ENCODE results near the gene KLHL4.

DNA sequence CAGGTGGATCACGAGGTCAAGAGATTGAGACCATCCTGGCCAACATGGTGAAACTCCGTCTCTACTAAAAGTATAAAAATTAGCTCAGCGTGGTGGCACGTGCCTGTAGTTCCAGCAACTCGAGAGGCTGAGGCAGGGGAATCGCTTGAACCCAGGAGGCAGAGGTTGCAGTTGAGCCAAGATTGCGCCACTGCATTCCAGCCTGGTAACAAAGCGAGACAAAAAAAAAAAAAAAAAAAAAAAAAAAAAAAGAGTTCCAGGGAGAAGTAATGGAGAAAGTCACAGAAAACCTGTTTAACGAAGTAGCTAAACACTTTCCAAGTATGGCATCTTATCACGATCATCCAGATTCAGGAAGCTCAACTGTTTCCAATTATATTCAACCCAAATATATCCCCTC is 10.9 kb downstream of the KLHL4 start:
- TF ChIP-seq, protein P1, sequence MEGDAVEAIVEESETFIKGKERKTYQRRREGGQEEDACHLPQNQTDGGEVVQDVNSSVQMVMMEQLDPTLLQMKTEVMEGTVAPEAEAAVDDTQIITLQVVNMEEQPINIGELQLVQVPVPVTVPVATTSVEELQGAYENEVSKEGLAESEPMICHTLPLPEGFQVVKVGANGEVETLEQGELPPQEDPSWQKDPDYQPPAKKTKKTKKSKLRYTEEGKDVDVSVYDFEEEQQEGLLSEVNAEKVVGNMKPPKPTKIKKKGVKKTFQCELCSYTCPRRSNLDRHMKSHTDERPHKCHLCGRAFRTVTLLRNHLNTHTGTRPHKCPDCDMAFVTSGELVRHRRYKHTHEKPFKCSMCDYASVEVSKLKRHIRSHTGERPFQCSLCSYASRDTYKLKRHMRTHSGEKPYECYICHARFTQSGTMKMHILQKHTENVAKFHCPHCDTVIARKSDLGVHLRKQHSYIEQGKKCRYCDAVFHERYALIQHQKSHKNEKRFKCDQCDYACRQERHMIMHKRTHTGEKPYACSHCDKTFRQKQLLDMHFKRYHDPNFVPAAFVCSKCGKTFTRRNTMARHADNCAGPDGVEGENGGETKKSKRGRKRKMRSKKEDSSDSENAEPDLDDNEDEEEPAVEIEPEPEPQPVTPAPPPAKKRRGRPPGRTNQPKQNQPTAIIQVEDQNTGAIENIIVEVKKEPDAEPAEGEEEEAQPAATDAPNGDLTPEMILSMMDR (optimal IDR thresholded peaks at IDR 0.05 in 1 of 3, IDR thresholded peaks at IDR 0.05 in 1 of 3, conservative IDR thresholded peaks at IDR 0.05 in 1 of 3; ENCODE audit: extremely low read depth in 1 of 3, insufficient read depth in 2 of 3, low read length in 3 of 3), result no peak
- no peak for TF ChIP-seq EZH2 (IDR thresholded peaks at IDR 0.05; ENCODE audit: low read length)

Data from keratinocyte (primary cell).